Breast epithelium (tissue), 4 donors: ENCODE results near the gene GUCY1A2. TPM values are rescaled to one million over a fixed set of nuclear protein-coding genes. Genes with fewer than 3 reads are reported as not detected.
"Not testable (repeated sequence)": the region's sequence is repeated elsewhere in the genome, so short reads cannot be mapped to it uniquely, and the experiment has no call there.

Experiments used
- DNase-seq, 2 donors: peaks; one replicate each; pipeline ENCODE4 v3.0.0-alpha.2; 2019; ENCODE audit warnings: low spot score in 2 of 2
- H3K27ac ChIP-seq, 2 donors: fragments of 200-600 bp; sonication (generic) in 1 of 2; one replicate each; pipeline ENCODE4 v1.5.1; 2016 to 2019; ENCODE audit warnings: mild to moderate bottlenecking in 1 of 2
- H3K27me3 ChIP-seq, 2 donors: fragments of 200-600 bp; sonication (generic) in 1 of 2; one replicate each; pipeline versions ENCODE4 v1.5.1 to v1.6.0; 2017 to 2019; ENCODE audit warnings: control low read depth in 1 of 2, mild to moderate bottlenecking in 1 of 2
- H3K36me3 ChIP-seq: fragments of 200-600 bp; one replicate; pipeline ENCODE4 v1.5.1; 2019
- H3K4me1 ChIP-seq, 2 donors: fragments of 200-600 bp; sonication (generic); one replicate each; pipeline ENCODE4 v1.5.1; 2016 to 2019; ENCODE audit warnings: control low read depth in 1 of 2
- H3K4me3 ChIP-seq, 3 donors: fragments of 200-600 bp; sonication (generic); 1 replicate in 2 of 3; 2 replicates in 1 of 3; pipeline ENCODE4 v1.5.1; 2016 to 2019; ENCODE audit warnings: mild to moderate bottlenecking in 3 of 3, moderate library complexity in 2 of 3
- H3K9me3 ChIP-seq, 2 donors: fragments of 200-600 bp; sonication (generic) in 1 of 2; one replicate each; pipeline ENCODE4 v1.5.1; 2016 to 2019; ENCODE audit warnings: control low read depth in 1 of 2
- POLR2A ChIP-seq: fragments of 450-650 bp; IDR thresholded peaks from one replicate; pipeline ENCODE4 v1.6.1; 2016; ENCODE audit warnings: antibody characterized with exemption, mild to moderate bottlenecking, moderate library complexity
- POLR2AphosphoS5 ChIP-seq, 3 donors: sonication (generic); formaldehyde crosslinking; IDR thresholded peaks; one replicate each; pipeline ENCODE4 v1.6.1; 2017; ENCODE audit warnings: antibody characterized with exemption in 3 of 3
- intact Hi-C: fragments of 100-400 bp; cut with DNase I; formaldehyde crosslinking; loops from one replicate; pipeline ENCODE4 v1.15.1; 2023; ENCODE audit warnings: low total_unique reads
- total RNA-seq, 3 donors: library from RNA; depleted of rRNA; stranded (reverse); fragments of >200 nt; gene quantifications; one replicate each; pipeline ENCODE4 v1.1.0, GENCODE V29; 2016
- TF ChIP-seq, protein P1 (sequence below), 3 donors: fragments of 450-650 bp; IDR thresholded peaks; one replicate each; pipeline ENCODE4 v1.5.1; 2016 to 2017; ENCODE audit warnings: antibody characterized with exemption in 3 of 3, mild to moderate bottlenecking in 3 of 3, moderate library complexity in 3 of 3

Gene GUCY1A2
- total RNA-seq, 3 donors from 2014 or later: 3.2 to 5.3 (median 4.9) TPM

DNA sequence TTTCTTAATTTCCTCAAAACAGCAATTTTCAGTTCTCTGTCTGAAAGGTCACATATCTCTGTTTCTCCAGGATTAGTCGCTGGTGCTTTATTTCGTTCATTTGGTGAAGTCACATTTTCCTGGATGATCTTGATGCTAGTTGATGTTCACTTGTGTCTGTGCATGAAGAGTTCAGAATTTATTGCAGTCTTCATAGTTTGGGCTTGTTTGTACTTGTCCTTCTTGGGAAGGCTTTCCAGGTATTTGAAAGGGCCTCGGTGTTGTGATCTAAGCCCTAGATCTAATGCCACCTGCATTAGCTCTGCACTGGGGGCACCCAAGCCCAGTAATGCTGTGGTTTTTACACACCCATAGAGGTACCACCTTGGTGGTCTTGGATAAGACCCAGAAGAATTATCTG is 228.9 kb downstream of the GUCY1A2 start:
- intact Hi-C loops: no loop called here
- Histone ChIP-seq H3K27me3 (no peaks in the 10 kb centered on the region), H3K4me1 (no peaks in the 10 kb centered on the region), H3K27ac (no peak overlapping the region), H3K36me3 (no peaks in the 10 kb centered on the region), H3K4me3 (no peak overlapping the region), H3K9me3 (peaks cover 0 to 11% of the 10 kb centered on the region in 2 donors)
- TF ChIP-seq POLR2A (no peak), POLR2AphosphoS5 (IDR thresholded peaks at IDR 0.05) (no peak)
- TF ChIP-seq, protein P1, sequence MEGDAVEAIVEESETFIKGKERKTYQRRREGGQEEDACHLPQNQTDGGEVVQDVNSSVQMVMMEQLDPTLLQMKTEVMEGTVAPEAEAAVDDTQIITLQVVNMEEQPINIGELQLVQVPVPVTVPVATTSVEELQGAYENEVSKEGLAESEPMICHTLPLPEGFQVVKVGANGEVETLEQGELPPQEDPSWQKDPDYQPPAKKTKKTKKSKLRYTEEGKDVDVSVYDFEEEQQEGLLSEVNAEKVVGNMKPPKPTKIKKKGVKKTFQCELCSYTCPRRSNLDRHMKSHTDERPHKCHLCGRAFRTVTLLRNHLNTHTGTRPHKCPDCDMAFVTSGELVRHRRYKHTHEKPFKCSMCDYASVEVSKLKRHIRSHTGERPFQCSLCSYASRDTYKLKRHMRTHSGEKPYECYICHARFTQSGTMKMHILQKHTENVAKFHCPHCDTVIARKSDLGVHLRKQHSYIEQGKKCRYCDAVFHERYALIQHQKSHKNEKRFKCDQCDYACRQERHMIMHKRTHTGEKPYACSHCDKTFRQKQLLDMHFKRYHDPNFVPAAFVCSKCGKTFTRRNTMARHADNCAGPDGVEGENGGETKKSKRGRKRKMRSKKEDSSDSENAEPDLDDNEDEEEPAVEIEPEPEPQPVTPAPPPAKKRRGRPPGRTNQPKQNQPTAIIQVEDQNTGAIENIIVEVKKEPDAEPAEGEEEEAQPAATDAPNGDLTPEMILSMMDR (IDR thresholded peaks at IDR 0.05): no peak
- no peak for DNase-seq

DNA sequence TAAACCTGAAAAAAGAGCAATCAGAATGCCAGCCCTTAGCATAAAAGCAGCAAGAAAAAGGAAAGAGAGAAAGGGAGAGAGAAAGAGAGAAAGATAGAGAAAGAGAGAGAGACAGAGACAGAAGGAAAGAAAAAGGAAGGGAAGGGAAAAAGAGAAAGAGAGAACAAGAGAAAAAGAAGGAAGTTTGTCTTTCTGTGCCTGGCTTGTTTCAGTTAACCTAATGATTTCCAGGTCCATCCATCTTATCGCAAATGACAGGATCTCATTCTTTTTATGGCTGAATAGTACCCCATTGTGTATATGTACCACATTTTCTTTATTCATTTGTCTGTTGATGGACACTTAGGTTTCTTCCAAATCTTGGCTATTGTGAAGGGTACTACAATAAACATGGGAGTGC is 230.8 kb downstream of the GUCY1A2 start:
- no peak for TF ChIP-seq POLR2AphosphoS5 (IDR thresholded peaks at IDR 0.05)
- TF ChIP-seq, protein P1 (IDR thresholded peaks at IDR 0.05): no peak
- no peak for TF ChIP-seq POLR2A
- H3K27me3 ChIP-seq: no peaks in the 10 kb centered on the region
- no peak for DNase-seq
- H3K4me1 ChIP-seq: no peaks in the 10 kb centered on the region
- peaks cover 0 to 11% of the 10 kb centered on the region in 2 donors for H3K9me3 ChIP-seq
- intact Hi-C loops: no loop called here
- H3K36me3 ChIP-seq: no peaks in the 10 kb centered on the region
- H3K4me3 ChIP-seq: no peak overlapping the region
- H3K27ac ChIP-seq: no peak overlapping the region

DNA sequence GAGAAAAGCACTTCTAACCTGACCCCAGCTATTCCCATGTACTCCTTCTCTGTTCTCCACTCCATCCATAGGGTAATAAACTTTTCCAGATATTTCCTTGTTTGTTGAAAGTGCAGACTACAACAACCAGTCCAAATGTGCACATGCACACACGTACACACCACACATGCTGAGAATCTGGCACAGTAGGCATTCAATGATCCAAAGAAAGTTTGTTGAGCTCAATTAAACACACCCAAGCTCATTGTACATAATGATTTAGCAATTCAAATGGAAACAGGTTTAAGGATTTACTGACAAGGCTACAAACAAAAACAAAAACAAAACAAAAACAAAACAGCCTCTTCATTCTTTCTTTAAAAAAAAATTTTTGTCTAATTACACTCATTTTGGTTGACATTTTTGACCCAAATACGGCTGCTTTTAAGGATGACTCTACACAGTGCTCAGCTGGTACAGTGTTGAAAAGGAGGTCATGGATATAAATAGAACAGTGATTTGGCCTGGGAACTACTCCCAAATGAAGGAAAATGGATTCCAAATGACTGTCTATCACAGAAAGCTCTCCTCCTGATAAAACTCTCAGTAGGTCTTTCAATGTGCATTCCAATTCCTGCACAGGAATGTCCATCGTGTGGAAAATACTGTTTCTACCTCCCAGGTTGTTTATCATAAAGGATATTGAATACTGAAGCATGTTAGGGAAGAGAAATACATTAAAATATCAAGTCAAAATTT is 232.2 kb downstream of the GUCY1A2 start:
- Histone ChIP-seq H3K9me3 (peaks cover 0 to 11% of the 10 kb centered on the region in 2 donors), H3K36me3 (no peaks in the 10 kb centered on the region), H3K27me3 (no peaks in the 10 kb centered on the region), H3K27ac (no peak overlapping the region), H3K4me3 (no peak overlapping the region), H3K4me1 (no peaks in the 10 kb centered on the region)
- TF ChIP-seq POLR2A: no peak
- TF ChIP-seq POLR2AphosphoS5 (IDR thresholded peaks at IDR 0.05): no peak
- TF ChIP-seq, protein P1 (IDR thresholded peaks at IDR 0.05): no peak
- intact Hi-C loops: no loop called here
- DNase-seq: no peak

DNA sequence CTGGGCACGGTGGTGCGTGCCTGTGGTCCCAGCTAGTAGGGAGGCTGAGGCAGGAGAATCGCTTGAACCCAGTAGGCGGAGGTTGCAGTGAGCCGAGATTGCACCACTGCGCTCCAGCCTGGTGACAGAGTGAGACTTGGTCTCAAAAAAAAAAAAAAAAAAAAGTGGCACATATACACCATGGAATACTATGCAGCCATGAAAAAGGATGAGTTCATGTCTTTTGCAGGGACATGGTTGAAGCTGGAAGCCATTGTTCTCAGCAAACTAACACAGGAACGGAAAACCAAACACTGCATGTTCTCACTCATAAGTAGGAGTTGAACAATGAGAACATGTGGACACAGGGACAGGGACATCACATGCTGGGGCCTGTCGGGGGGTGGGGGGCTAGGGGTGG is 241.0 kb downstream of the GUCY1A2 start:
- intact Hi-C loops, H3K36me3 ChIP-seq, H3K4me3 ChIP-seq, H3K9me3 ChIP-seq, H3K4me1 ChIP-seq, DNase-seq, H3K27me3 ChIP-seq, H3K27ac ChIP-seq: not testable (repeated sequence)

DNA sequence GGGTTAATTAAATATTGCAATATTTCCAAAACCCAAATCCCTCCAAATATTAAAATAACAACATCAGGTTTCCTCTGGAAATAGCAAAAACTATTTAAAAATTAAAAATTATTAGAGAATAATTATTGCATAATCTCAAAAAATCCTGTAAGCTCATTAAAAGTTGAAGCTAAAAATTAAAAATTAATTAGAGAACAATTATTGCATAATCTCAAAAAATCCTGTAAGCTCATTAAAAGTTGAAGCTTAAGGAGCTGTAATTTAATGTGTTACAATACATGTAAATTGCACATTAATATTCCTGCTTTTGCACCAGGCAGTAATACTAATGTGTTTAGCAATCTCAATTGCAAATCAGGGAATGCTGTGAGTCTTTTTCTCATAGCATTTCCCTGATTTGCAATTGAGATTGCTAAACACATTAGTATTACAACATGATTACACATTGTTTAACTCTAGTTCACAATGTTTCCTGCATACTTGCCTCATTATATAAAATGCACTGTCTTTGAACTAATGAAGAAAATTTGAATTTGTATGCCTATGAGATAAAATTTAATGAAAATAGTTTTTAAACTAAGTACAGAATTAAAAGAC is 247.7 kb downstream of the GUCY1A2 start:
- no peaks in the 10 kb centered on the region for H3K9me3 ChIP-seq
- no peaks in the 10 kb centered on the region for H3K27me3 ChIP-seq
- no peaks in the 10 kb centered on the region for H3K4me1 ChIP-seq
- intact Hi-C loops: no loop called here
- H3K4me3 ChIP-seq: no peak overlapping the region
- no peak overlapping the region for H3K27ac ChIP-seq
- no peaks in the 10 kb centered on the region for H3K36me3 ChIP-seq
- TF ChIP-seq, protein P1 (IDR thresholded peaks at IDR 0.05): no peak
- TF ChIP-seq POLR2A (no peak), POLR2AphosphoS5 (IDR thresholded peaks at IDR 0.05) (no peak)
- no peak for DNase-seq
